H4 (cell line): ENCODE measurements around the gene RGMA. TPM values are rescaled to one million over a fixed set of nuclear protein-coding genes. Genes with fewer than 3 reads are reported as not detected.
"Not testable (repeated sequence)": the region's sequence is repeated elsewhere in the genome, so short reads cannot be mapped to it uniquely, and the experiment has no call there.

Experiments
- DNase-seq: peaks from one replicate; pipeline ENCODE4 v3.0.0-alpha.2; 2015; ENCODE audit warnings: low spot score
- total RNA-seq: library from RNA; depleted of rRNA; stranded (reverse); fragments of >200 nt; shearing (Covaris generic); gene quantifications from 2 replicates; pipeline ENCODE4 v1.2.3, GENCODE V29; 2014

RGMA gene
- total RNA-seq, 1 experiment from 2014 or later: 0.72 TPM

- DNase-seq: no peak
These were observed 53.7 kb downstream of the RGMA start for GRCh38 chr15:93035092-93035915.

GRCh38 chr15:93034512-93034911 is 54.5 kb downstream of the RGMA start:
- DNase-seq: no peak

- no peak for DNase-seq
These were observed 55.5 kb downstream of the RGMA start for GRCh38 chr15:93033434-93034045.

- DNase-seq: not testable (repeated sequence)
These were observed 56.4 kb downstream of the RGMA start for GRCh38 chr15:93032515-93033206.

- not testable (repeated sequence) for DNase-seq
These were observed 57.2 kb downstream of the RGMA start for GRCh38 chr15:93031557-93032384.

- no peak for DNase-seq
These were observed 57.9 kb downstream of the RGMA start for GRCh38 chr15:93031103-93031464.

GRCh38 chr15:93030430-93031102 is 58.4 kb downstream of the RGMA start:
- peak; percentile 44 for DNase-seq

GRCh38 chr15:93029836-93030429 is 59.1 kb downstream of the RGMA start:
- DNase-seq: no peak

GRCh38 chr15:93029214-93029835 is 59.7 kb downstream of the RGMA start:
- no peak for DNase-seq

GRCh38 chr15:93028632-93029213 is 60.3 kb downstream of the RGMA start:
- DNase-seq: peak; percentile 20

GRCh38 chr15:93028111-93028631 is 60.8 kb downstream of the RGMA start:
- no peak for DNase-seq

GRCh38 chr15:93027413-93027812 is 61.6 kb downstream of the RGMA start:
- no peak for DNase-seq

- no peak for DNase-seq
These were observed 62.6 kb downstream of the RGMA start for GRCh38 chr15:93026380-93026817.

GRCh38 chr15:93025625-93025982 is 63.4 kb downstream of the RGMA start:
- DNase-seq: no peak

GRCh38 chr15:93024716-93025624 is 64.0 kb downstream of the RGMA start:
- DNase-seq: no peak

GRCh38 chr15:93024293-93024692 is 64.7 kb downstream of the RGMA start:
- no peak for DNase-seq

GRCh38 chr15:93020976-93021772 is 67.8 kb downstream of the RGMA start:
- DNase-seq: no peak

GRCh38 chr15:93019971-93020370 is 69.0 kb downstream of the RGMA start:
- no peak for DNase-seq
